Measurements from ENCODE around the gene PDE11A. TPM values are rescaled to one million over a fixed set of nuclear protein-coding genes. Genes with fewer than 3 reads are reported as not detected.

PDE11A gene
- total and polyA plus RNA-seq, 2 of the 8 experiments (the other 6 are each of a cell fraction or from before 2014, with no cell fraction given) = 0.19 to 0.23 TPM

- ChIA-PET CTCF (ENCODE audit: partially characterized antibody) (no interaction called here), POLR2A (ENCODE audit: partially characterized antibody) (no interaction called here)
- H3K23ac ChIP-seq (ENCODE audit: insufficient read length) = no peak overlapping the region
- no peak overlapping the region for H4K8ac ChIP-seq (ENCODE audit: extremely low read depth, insufficient read depth, low read length)
- H3K4me3 ChIP-seq (ENCODE audit: extremely low read depth in 1 of 4, insufficient read depth in 2 of 4, low read depth in 3 of 4, low read length in 4 of 4) = no peak overlapping the region
- H3K4me1 ChIP-seq (replicated peaks in 1 of 4; ENCODE audit: control insufficient read depth in 3 of 4, insufficient read depth in 4 of 4, low read length in 3 of 4) = no peaks in the 10 kb centered on the region
- no peak overlapping the region for H4K91ac ChIP-seq (replicated peaks; ENCODE audit: insufficient read length, low read length)
- H2AK5ac ChIP-seq (ENCODE audit: low read depth, low read length) = no peak overlapping the region
- no peak overlapping the region for H3K56ac ChIP-seq (replicated peaks; ENCODE audit: insufficient read length, low read depth, low read length)
- H3K79me1 ChIP-seq (ENCODE audit: low read depth, low read length) = no peaks in the 10 kb centered on the region
- H2BK120ac ChIP-seq (replicated peaks; ENCODE audit: low read depth, low read length) = no peak overlapping the region
- no peak for DNase-seq (ENCODE audit: low read depth in 1 of 2, low spot score in 2 of 2)
- no peaks in the 10 kb centered on the region for H3K36me3 ChIP-seq (ENCODE audit: control insufficient read depth in 2 of 4, insufficient read depth in 4 of 4, low read length in 3 of 4)
- H2BK12ac ChIP-seq (ENCODE audit: low read depth, low read length) = no peak overlapping the region
- FAIRE-seq = no peak
- no peaks in the 10 kb centered on the region for H3K79me2 ChIP-seq (ENCODE audit: control insufficient read depth in 1 of 2, insufficient read depth in 2 of 2, low read length in 2 of 2)
- WGBS, 2 experiments (ENCODE audit: extremely low coverage in 1 of 2, insufficient coverage in 1 of 2, insufficient read length in 1 of 2, insufficient replicate concordance in 2 of 2, low coverage in 1 of 2, low lambda C conversion rate in 2 of 2, missing lambda C conversion rate in 1 of 2) = 84% methylated on average over 1 of the region's 1 CpG; no CpG with 5 or more reads in 1 of the 2 experiments
- no peak overlapping the region for H2BK15ac ChIP-seq (ENCODE audit: low read length)
- H3K4ac ChIP-seq (replicated peaks; ENCODE audit: insufficient read length, low read depth, low read length) = no peak overlapping the region
- no peak overlapping the region for H3K27ac ChIP-seq (ENCODE audit: low read depth, low read length)
- H3K23me2 ChIP-seq (ENCODE audit: low read depth, low read length) = no peaks in the 10 kb centered on the region
- H4K20me1 ChIP-seq (replicated peaks in 1 of 2; ENCODE audit: control insufficient read depth in 1 of 2, insufficient read depth in 2 of 2, low read length in 2 of 2) = no peaks in the 10 kb centered on the region
- no peaks in the 10 kb centered on the region for H3K9me3 ChIP-seq (ENCODE audit: insufficient read depth in 2 of 2, low read depth in 1 of 2, low read length in 1 of 2)
- TF ChIP-seq TEAD4 (IDR thresholded peaks at IDR 0.05; ENCODE audit: low read depth, low read length) = peak; percentile 40; the same call in 1 of the 2 replicates
- TF ChIP-seq TBP (IDR thresholded peaks at IDR 0.05; ENCODE audit: low read depth, low read length) = no peak
- no peak overlapping the region for H2BK20ac ChIP-seq (ENCODE audit: low read length)
- no peak overlapping the region for H2BK5ac ChIP-seq (ENCODE audit: low read depth, low read length)
- no peak overlapping the region for H3K18ac ChIP-seq (ENCODE audit: extremely low read depth, low read length)
- H3K4me2 ChIP-seq (ENCODE audit: insufficient read depth in 1 of 2, low read depth in 2 of 2, low read length in 2 of 2) = no peak overlapping the region
- H3K9ac ChIP-seq (replicated peaks in 1 of 4; ENCODE audit: extremely low read depth in 1 of 4, low read depth in 3 of 4, low read length in 3 of 4) = no peak overlapping the region
- H4K5ac ChIP-seq (ENCODE audit: insufficient read length, low read depth, low read length) = no peak overlapping the region
- H2AFZ ChIP-seq (ENCODE audit: low read length) = no peak overlapping the region
- no peak overlapping the region for H3K14ac ChIP-seq (ENCODE audit: insufficient read length)
- H3K27me3 ChIP-seq (replicated peaks in 1 of 4; ENCODE audit: control insufficient read depth in 3 of 4, extremely low read depth in 1 of 4, insufficient read depth in 3 of 4, low read length in 3 of 4) = no peaks in the 10 kb centered on the region
Observed at GRCh38 chr2:178006710-178007109, 65.9 kb downstream of the PDE11A start.

Measured in H1 (cell line).